Measurements from ENCODE around the gene POLE. TPM values are rescaled to one million over a fixed set of nuclear protein-coding genes. Genes with fewer than 3 reads are reported as not detected.

Gene POLE
- total RNA-seq, 1 donor from 2014 or later = 44.7 TPM

DNA sequence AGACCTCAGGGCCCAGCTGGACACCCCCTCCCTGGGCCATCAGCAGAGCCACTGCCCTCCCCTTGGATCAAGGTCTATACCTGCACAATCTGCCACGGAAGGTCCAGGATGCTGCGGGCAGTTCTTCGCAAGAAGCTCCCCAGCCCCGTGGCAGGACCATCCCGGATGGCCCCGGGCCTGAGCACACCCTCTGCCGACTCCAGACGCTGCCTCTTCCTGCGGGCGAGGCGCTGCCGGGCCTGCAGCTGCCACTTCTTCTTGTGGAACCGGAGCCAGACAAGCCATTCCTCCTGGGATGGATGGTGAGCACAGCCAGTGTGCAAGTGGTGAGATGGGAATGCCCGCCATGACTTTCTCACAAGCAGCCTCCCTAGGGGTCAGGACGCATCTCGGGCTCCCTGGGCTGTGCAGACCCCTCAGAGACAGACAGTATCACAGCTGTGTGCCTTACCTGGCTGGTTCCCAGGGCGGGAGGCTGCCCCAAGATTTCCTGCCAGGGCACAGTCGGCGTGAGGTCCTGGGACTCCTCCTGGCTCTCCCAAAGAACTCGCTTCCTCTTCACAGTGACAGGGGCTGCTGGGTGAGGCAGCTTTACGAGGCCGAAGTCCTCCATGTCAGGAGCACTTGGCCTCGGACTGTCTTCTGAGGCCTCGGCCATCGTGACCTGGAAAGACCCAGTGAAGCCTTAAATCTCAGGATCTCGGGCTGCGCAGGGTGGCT, 37.8 kb downstream of the POLE start:
- Mint-ChIP-seq H3K9me3 (ENCODE audit: low read depth) (no peaks in the 10 kb centered on the region), H3K4me1 (ENCODE audit: low read depth) (no peaks in the 10 kb centered on the region), H3K27me3 (ENCODE audit: low read depth) (no peaks in the 10 kb centered on the region), H3K4me3 (ENCODE audit: unreplicated experiment) (no peak overlapping the region), H3K36me3 (ENCODE audit: low read depth) (peaks cover 32% of the 10 kb centered on the region), H3K27ac (ENCODE audit: unreplicated experiment) (no peak overlapping the region)
- DNase-seq (ENCODE audit: low spot score) = no peak
- TF ChIP-seq, protein P1, sequence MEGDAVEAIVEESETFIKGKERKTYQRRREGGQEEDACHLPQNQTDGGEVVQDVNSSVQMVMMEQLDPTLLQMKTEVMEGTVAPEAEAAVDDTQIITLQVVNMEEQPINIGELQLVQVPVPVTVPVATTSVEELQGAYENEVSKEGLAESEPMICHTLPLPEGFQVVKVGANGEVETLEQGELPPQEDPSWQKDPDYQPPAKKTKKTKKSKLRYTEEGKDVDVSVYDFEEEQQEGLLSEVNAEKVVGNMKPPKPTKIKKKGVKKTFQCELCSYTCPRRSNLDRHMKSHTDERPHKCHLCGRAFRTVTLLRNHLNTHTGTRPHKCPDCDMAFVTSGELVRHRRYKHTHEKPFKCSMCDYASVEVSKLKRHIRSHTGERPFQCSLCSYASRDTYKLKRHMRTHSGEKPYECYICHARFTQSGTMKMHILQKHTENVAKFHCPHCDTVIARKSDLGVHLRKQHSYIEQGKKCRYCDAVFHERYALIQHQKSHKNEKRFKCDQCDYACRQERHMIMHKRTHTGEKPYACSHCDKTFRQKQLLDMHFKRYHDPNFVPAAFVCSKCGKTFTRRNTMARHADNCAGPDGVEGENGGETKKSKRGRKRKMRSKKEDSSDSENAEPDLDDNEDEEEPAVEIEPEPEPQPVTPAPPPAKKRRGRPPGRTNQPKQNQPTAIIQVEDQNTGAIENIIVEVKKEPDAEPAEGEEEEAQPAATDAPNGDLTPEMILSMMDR (IDR thresholded peaks at IDR 0.05) = no peak

- Mint-ChIP-seq H3K36me3 (ENCODE audit: low read depth) (peaks cover 28% of the 10 kb centered on the region), H3K27ac (ENCODE audit: unreplicated experiment) (no peak overlapping the region), H3K4me1 (ENCODE audit: low read depth) (no peaks in the 10 kb centered on the region), H3K4me3 (ENCODE audit: unreplicated experiment) (no peak overlapping the region), H3K27me3 (ENCODE audit: low read depth) (no peaks in the 10 kb centered on the region), H3K9me3 (ENCODE audit: low read depth) (no peaks in the 10 kb centered on the region)
- TF ChIP-seq, protein P1 (IDR thresholded peaks at IDR 0.05) = no peak
- DNase-seq (ENCODE audit: low spot score) = no peak
Observed at GRCh38 chr12:132648616-132649225, 38.4 kb downstream of the POLE start.

- Mint-ChIP-seq H3K27ac (ENCODE audit: unreplicated experiment) (no peak overlapping the region), H3K36me3 (ENCODE audit: low read depth) (peaks cover 27% of the 10 kb centered on the region), H3K4me1 (ENCODE audit: low read depth) (no peaks in the 10 kb centered on the region), H3K27me3 (ENCODE audit: low read depth) (no peaks in the 10 kb centered on the region), H3K4me3 (ENCODE audit: unreplicated experiment) (no peak overlapping the region), H3K9me3 (ENCODE audit: low read depth) (no peaks in the 10 kb centered on the region)
- no peak for DNase-seq (ENCODE audit: low spot score)
- TF ChIP-seq, protein P1 (IDR thresholded peaks at IDR 0.05) = no peak
Observed at GRCh38 chr12:132647858-132648257, 39.3 kb downstream of the POLE start.

- H3K4me1 Mint-ChIP-seq (ENCODE audit: low read depth) = no peaks in the 10 kb centered on the region
- peaks cover 28% of the 10 kb centered on the region for H3K36me3 Mint-ChIP-seq (ENCODE audit: low read depth)
Observed at GRCh38 chr12:132646850-132647249, 40.3 kb downstream of the POLE start.

More at GRCh38 chr12:132646850-132647249, 40.3 kb downstream of the POLE start:
- DNase-seq (ENCODE audit: low spot score) = no peak
- Mint-ChIP-seq H3K9me3 (ENCODE audit: low read depth) (no peaks in the 10 kb centered on the region), H3K27ac (ENCODE audit: unreplicated experiment) (no peak overlapping the region), H3K4me3 (ENCODE audit: unreplicated experiment) (no peak overlapping the region), H3K27me3 (ENCODE audit: low read depth) (no peaks in the 10 kb centered on the region)
- TF ChIP-seq, protein P1 (IDR thresholded peaks at IDR 0.05) = no peak

Measured in chondrocyte (in vitro differentiated cells).